Astrocyte of the spinal cord (primary cell): Measurements from ENCODE around the gene TBC1D13.

ENCODE experiments used
- DNase-seq: peaks from one replicate; pipeline ENCODE4 v3.0.0; 2011; ENCODE audit warnings: low read depth, low spot score
- H3K4me3 ChIP-seq: 2 replicates; pipeline ENCODE4 v1.5.1; 2011; ENCODE audit warnings: low read depth, mild to moderate bottlenecking, low read length, moderate library complexity
- CTCF ChIP-seq: IDR thresholded peaks from 2 replicates; pipeline ENCODE4 v1.5.1; 2012; ENCODE audit warnings: low read depth, mild to moderate bottlenecking, low read length, inconsistent platforms
- in situ Hi-C: cut with HindIII; loops from 2 replicates; pipeline ENCODE4 v1.10.0; 2017; ENCODE audit warnings: low sequenced_read_pairs

Gene TBC1D13

GRCh38 chr9:128798896-128799295 lies 11.8 kb downstream of the TBC1D13 start:
- DNase-seq, result no peak
- in situ Hi-C loops, result no loop called here
- no peak for TF ChIP-seq CTCF
- no peak overlapping the region for H3K4me3 ChIP-seq

GRCh38 chr9:128800061-128800460 lies 13.0 kb downstream of the TBC1D13 start:
- DNase-seq, result no peak
- H3K4me3 ChIP-seq, result no peak overlapping the region
- in situ Hi-C loops, result no loop called here
- no peak for TF ChIP-seq CTCF

- no peak overlapping the region for H3K4me3 ChIP-seq
- no peak for DNase-seq
- TF ChIP-seq CTCF, result no peak
- in situ Hi-C loops, result no loop called here
These were observed 15.4 kb downstream of the TBC1D13 start for GRCh38 chr9:128802482-128802881.

- no peak overlapping the region for H3K4me3 ChIP-seq
- in situ Hi-C loops, result no loop called here
- no peak for DNase-seq
- TF ChIP-seq CTCF, result no peak
These were observed 18.6 kb downstream of the TBC1D13 start for GRCh38 chr9:128805661-128806060.

- in situ Hi-C loops, result no loop called here
- no peak for DNase-seq
- TF ChIP-seq CTCF, result no peak
- no peak overlapping the region for H3K4me3 ChIP-seq
These were observed 20.8 kb downstream of the TBC1D13 start for GRCh38 chr9:128807827-128808226.

GRCh38 chr9:128808543-128808942 lies 21.5 kb downstream of the TBC1D13 start:
- H3K4me3 ChIP-seq, result no peak overlapping the region
- in situ Hi-C loops, result no loop called here
- no peak for DNase-seq
- no peak for TF ChIP-seq CTCF

GRCh38 chr9:128809036-128809599 lies 22.1 kb downstream of the TBC1D13 start:
- no peak overlapping the region for H3K4me3 ChIP-seq
- in situ Hi-C loops, result no loop called here
- DNase-seq, result no peak
- no peak for TF ChIP-seq CTCF
